H9 (cell line): Measurements from ENCODE around the gene COMMD9. TPM values are rescaled to one million over a fixed set of nuclear protein-coding genes. Genes with fewer than 3 reads are reported as not detected.

Experiments used
- DNase-seq: peaks from one replicate; pipeline ENCODE4 v3.0.0-alpha.2; 2017
- H2AFZ ChIP-seq: one replicate; pipeline ENCODE4 v1.6.1; 2013; ENCODE audit warnings: mild to moderate bottlenecking, low read length, control low read depth, moderate library complexity
- H2AK5ac ChIP-seq: 2 replicates; pipeline ENCODE4 v1.6.1; 2013; ENCODE audit warnings: low read length, control low read depth, mixed read lengths; ENCODE audit not compliant: insufficient read length
- H2BK120ac ChIP-seq: one replicate; pipeline ENCODE4 v1.6.1; 2013; ENCODE audit warnings: low read depth, mild to moderate bottlenecking, low read length, control low read depth, inconsistent platforms; ENCODE audit not compliant: poor library complexity, severe bottlenecking
- H2BK12ac ChIP-seq: 2 replicates; pipeline ENCODE4 v1.6.1; 2013; ENCODE audit warnings: low read length, control low read depth, mixed read lengths, low read depth; ENCODE audit not compliant: insufficient read length
- H2BK15ac ChIP-seq: 2 replicates; pipeline ENCODE4 v1.6.1; 2013; ENCODE audit warnings: low read depth, low read length, control low read depth
- H2BK20ac ChIP-seq: one replicate; pipeline ENCODE4 v1.6.1; 2013; ENCODE audit warnings: low read depth, mild to moderate bottlenecking, low read length, control low read depth, inconsistent platforms; ENCODE audit not compliant: poor library complexity, severe bottlenecking
- H2BK5ac ChIP-seq: 2 replicates; pipeline ENCODE4 v1.6.1; 2013; ENCODE audit warnings: low read length, control low read depth, mixed read lengths; ENCODE audit not compliant: insufficient read length
- H3K14ac ChIP-seq: 2 replicates; pipeline ENCODE4 v1.6.1; 2013; ENCODE audit warnings: low read length, control low read depth; ENCODE audit not compliant: insufficient read depth
- H3K18ac ChIP-seq: 2 replicates; pipeline ENCODE4 v1.6.1; 2013; ENCODE audit warnings: low read depth, mild to moderate bottlenecking, mixed read lengths, low read length, control low read depth; ENCODE audit not compliant: insufficient read length
- H3K23ac ChIP-seq: 2 replicates; pipeline ENCODE4 v1.6.1; 2013; ENCODE audit warnings: low read length, control low read depth, mixed read lengths, low read depth; ENCODE audit not compliant: insufficient read length
- H3K23me2 ChIP-seq: 2 replicates; pipeline ENCODE4 v1.6.1; 2013; ENCODE audit warnings: low read depth, mild to moderate bottlenecking, mixed read lengths, low read length, control low read depth; ENCODE audit not compliant: insufficient read length, poor library complexity, severe bottlenecking
- H3K27ac ChIP-seq: 2 replicates; pipeline ENCODE4 v1.5.1; 2013; ENCODE audit warnings: low read length, control low read depth, mixed read lengths, low read depth; ENCODE audit not compliant: insufficient read length
- H3K27me3 ChIP-seq: 2 replicates; pipeline ENCODE4 v1.6.1; 2013; ENCODE audit warnings: low read length, control low read depth, inconsistent platforms; ENCODE audit not compliant: insufficient read depth
- H3K4ac ChIP-seq: 2 replicates; pipeline ENCODE4 v1.6.1; 2013; ENCODE audit warnings: low read depth, mild to moderate bottlenecking, control low read depth, inconsistent platforms, low read length, moderate library complexity
- H3K4me1 ChIP-seq: 2 replicates; pipeline ENCODE4 v1.6.1; 2013; ENCODE audit warnings: low read length, control low read depth, inconsistent platforms; ENCODE audit not compliant: insufficient read depth
- H3K4me2 ChIP-seq: 2 replicates; pipeline ENCODE4 v1.6.1; 2013; ENCODE audit warnings: low read length, control low read depth, mixed read lengths; ENCODE audit not compliant: insufficient read length, insufficient read depth
- H3K56ac ChIP-seq: 2 replicates; pipeline ENCODE4 v1.6.1; 2013; ENCODE audit warnings: low read depth, mild to moderate bottlenecking, mixed read lengths, low read length, control low read depth; ENCODE audit not compliant: insufficient read length
- H3K79me1 ChIP-seq: 2 replicates; pipeline ENCODE4 v1.6.1; 2013; ENCODE audit warnings: low read depth, mild to moderate bottlenecking, moderate library complexity, low read length, control low read depth, inconsistent platforms; ENCODE audit not compliant: insufficient read depth, poor library complexity, severe bottlenecking
- H3K79me2 ChIP-seq: 2 replicates; pipeline ENCODE4 v1.6.1; 2013; ENCODE audit warnings: low read length, control low read depth, inconsistent platforms; ENCODE audit not compliant: insufficient read depth
- H3K9ac ChIP-seq: 2 replicates; pipeline ENCODE4 v1.6.1; 2013; ENCODE audit warnings: low read length, control low read depth, mixed read lengths; ENCODE audit not compliant: insufficient read length; ENCODE audit errors: extremely low read depth
- H3K9me3 ChIP-seq: one replicate; pipeline ENCODE4 v1.6.1; 2013; ENCODE audit warnings: low read depth, low read length, inconsistent platforms; ENCODE audit not compliant: control insufficient read depth
- H3T11ph ChIP-seq: one replicate; pipeline ENCODE4 v1.6.1; 2013; ENCODE audit warnings: mild to moderate bottlenecking, low read length, control low read depth, inconsistent platforms
- H4K20me1 ChIP-seq: one replicate; pipeline ENCODE4 v1.6.1; 2013; ENCODE audit not compliant: control insufficient read depth, insufficient read length, insufficient read depth
- H4K5ac ChIP-seq: 2 replicates; pipeline ENCODE4 v1.6.1; 2013; ENCODE audit warnings: low read depth, mild to moderate bottlenecking, mixed read lengths, low read length, control low read depth; ENCODE audit not compliant: insufficient read length
- H4K8ac ChIP-seq: replicated peaks from 2 replicates; pipeline ENCODE4 v1.6.1; 2013; ENCODE audit warnings: low read length, control low read depth, mixed read lengths, low read depth; ENCODE audit not compliant: insufficient read length
- H4K91ac ChIP-seq: 2 replicates; pipeline ENCODE4 v1.6.1; 2013; ENCODE audit warnings: low read depth, mild to moderate bottlenecking, moderate library complexity, mixed read lengths, low read length, control low read depth; ENCODE audit not compliant: insufficient read length
- H3K27ac Mint-ChIP-seq, 3 experiments: 2 replicates in 2 of 3; 3 replicates in 1 of 3; pipeline ENCODE4 v1.8.0; 2020 to 2021; ENCODE audit warnings: mixed read lengths in 3 of 3, mild to moderate bottlenecking in 1 of 3, moderate library complexity in 1 of 3
- H3K27me3 Mint-ChIP-seq: 2 replicates; pipeline ENCODE4 v1.8.0; 2021; ENCODE audit warnings: low read depth, mild to moderate bottlenecking, moderate library complexity, mixed read lengths
- H3K36me3 Mint-ChIP-seq, 3 experiments: 2 replicates in 2 of 3; 3 replicates in 1 of 3; pipeline ENCODE4 v1.8.0; 2020 to 2021; ENCODE audit warnings: low read depth in 3 of 3, mixed read lengths in 3 of 3; ENCODE audit not compliant: insufficient read depth in 1 of 3
- H3K4me1 Mint-ChIP-seq, 2 experiments: 2 replicates each; pipeline ENCODE4 v1.8.0; 2020; ENCODE audit warnings: mixed read lengths in 2 of 2
- H3K4me3 Mint-ChIP-seq, 2 experiments: 2 replicates in 1 of 2; 3 replicates in 1 of 2; pipeline ENCODE4 v1.8.0; 2020 to 2021; ENCODE audit warnings: mild to moderate bottlenecking in 2 of 2, mixed read lengths in 2 of 2, moderate library complexity in 1 of 2
- H3K9me3 Mint-ChIP-seq, 2 experiments: 2 replicates in 1 of 2; 3 replicates in 1 of 2; pipeline ENCODE4 v1.8.0; 2020; ENCODE audit warnings: mild to moderate bottlenecking in 2 of 2, mixed read lengths in 2 of 2, moderate library complexity in 1 of 2
- CTCF ChIP-seq: fragments of 200-600 bp; sonication (generic); conservative IDR thresholded peaks from 3 replicates; pipeline ENCODE4 v1.8.0; 2021; ENCODE audit warnings: antibody characterized with exemption, mild to moderate bottlenecking
- WGBS: extraction: QIAGEN DNeasy Blood & Tissue Kit; methylation state at CpG from one replicate; pipeline ENCODE4 v1.1.7; 2013; ENCODE audit warnings: missing lambda C conversion rate, low lambda C conversion rate, mixed read lengths; ENCODE audit not compliant: insufficient read length; ENCODE audit errors: extremely low coverage; 5-methylcytosine and 5-hydroxymethylcytosine counted together
- total RNA-seq: library from RNA; stranded (reverse); gene quantifications from 2 replicates; pipeline ENCODE4 v1.2.1, GENCODE V29; 2021

Gene COMMD9
- total RNA-seq, 1 experiment from 2014 or later: 47.0 TPM

- Histone ChIP-seq H3K23ac (no peak overlapping the region), H3K56ac (no peak overlapping the region), H2AFZ (no peak overlapping the region), H2AK5ac (no peak overlapping the region), H4K8ac (no peak overlapping the region), H3T11ph (no peak overlapping the region), H3K4ac (no peak overlapping the region), H4K5ac (no peak overlapping the region), H3K4me2 (no peak overlapping the region), H3K18ac (no peak overlapping the region), H3K79me2 (no peaks in the 10 kb centered on the region), H3K4me1 (no peaks in the 10 kb centered on the region), H3K27ac (no peak overlapping the region), H3K23me2 (no peaks in the 10 kb centered on the region), H4K20me1 (no peaks in the 10 kb centered on the region), H3K9ac (no peak overlapping the region), H2BK12ac (no peak overlapping the region), H3K79me1 (no peaks in the 10 kb centered on the region), H3K9me3 (no peaks in the 10 kb centered on the region), H2BK5ac (no peak overlapping the region), H2BK20ac (no peak overlapping the region), H2BK120ac (no peak overlapping the region), H4K91ac (no peak overlapping the region), H3K27me3 (no peaks in the 10 kb centered on the region), H3K14ac (no peak overlapping the region), H2BK15ac (no peak overlapping the region)
- H3K4me1 Mint-ChIP-seq: no peaks in the 10 kb centered on the region
- WGBS: no CpG with 5 or more reads among the region's 1 CpG
- H3K36me3 Mint-ChIP-seq: no peaks in the 10 kb centered on the region
- H3K27me3 Mint-ChIP-seq: no peaks in the 10 kb centered on the region
- H3K9me3 Mint-ChIP-seq: no peaks in the 10 kb centered on the region; a peak in 2 of 5 replicates
- no peak for DNase-seq
- no peak overlapping the region for H3K27ac Mint-ChIP-seq
- no peak for TF ChIP-seq CTCF
- H3K4me3 Mint-ChIP-seq: no peak overlapping the region
Measured at GRCh38 chr11:36280531-36280930, 8.7 kb downstream of the COMMD9 start.
